Caco-2 (cell line): ENCODE measurements around the gene ODF4. TPM values are rescaled to one million over a fixed set of nuclear protein-coding genes. Genes with fewer than 3 reads are reported as not detected.

Experiments
- BruUV-seq: library from RNA; stranded (reverse); fragments of 400-500 nt; replicated peaks from 2 replicates; lab custom pipeline; 2021; lab: Mats Ljungman, UMichigan
- CTCF ChIA-PET: fragments of 300-600 bp; sonication (Branson Sonifier 250); formaldehyde crosslinking; loops from one replicate; lab custom pipeline; 2022; ENCODE audit warnings: antibody characterized with exemption; lab: Charles Lee
- POLR2A ChIA-PET: fragments of 300-600 bp; sonication (Branson Sonifier 250); formaldehyde crosslinking; loops from one replicate; lab custom pipeline; 2022; ENCODE audit warnings: antibody characterized with exemption; lab: Charles Lee
- DNase-seq, 2 experiments: peaks; one replicate each; pipeline versions ENCODE4 v3.0.0 to v3.0.0-alpha.2; 2020 to 2022
- H3K27me3 ChIP-seq: replicated peaks from 2 replicates; pipeline ENCODE4 v1.6.0; 2011; ENCODE audit warnings: low read length; ENCODE audit not compliant: control insufficient read depth, insufficient read depth
- H3K36me3 ChIP-seq: 2 replicates; pipeline ENCODE4 v1.5.1; 2011; ENCODE audit warnings: low read length; ENCODE audit not compliant: control insufficient read depth, insufficient read depth
- H3K4me1 ChIP-seq: fragments of 250-450 bp; sonication (Bioruptor Pico); 2 replicates; pipeline ENCODE4 v1.5.1; 2020; ENCODE audit warnings: mild to moderate bottlenecking
- H3K4me3 ChIP-seq: 2 replicates; pipeline ENCODE4 v1.5.1; 2011; ENCODE audit warnings: low read depth, mild to moderate bottlenecking, control low read depth, low read length
- H3K9me3 ChIP-seq: fragments of 250-450 bp; sonication (Bioruptor Pico); 2 replicates; pipeline ENCODE4 v1.5.1; 2020; ENCODE audit warnings: mild to moderate bottlenecking, moderate library complexity
- H3K27ac Mint-ChIP-seq: one replicate; pipeline ENCODE4 v1.8.0; 2022; ENCODE audit warnings: mixed read lengths; ENCODE audit not compliant: unreplicated experiment
- H3K27me3 Mint-ChIP-seq: one replicate; pipeline ENCODE4 v1.8.0; 2022; ENCODE audit warnings: mixed read lengths; ENCODE audit not compliant: insufficient read depth, unreplicated experiment
- H3K36me3 Mint-ChIP-seq: one replicate; pipeline ENCODE4 v1.8.0; 2022; ENCODE audit warnings: mild to moderate bottlenecking, mixed read lengths; ENCODE audit not compliant: insufficient read depth, unreplicated experiment
- H3K4me1 Mint-ChIP-seq: one replicate; pipeline ENCODE4 v1.8.0; 2022; ENCODE audit warnings: low read depth, mixed read lengths; ENCODE audit not compliant: unreplicated experiment
- H3K4me3 Mint-ChIP-seq: one replicate; pipeline ENCODE4 v1.8.0; 2022; ENCODE audit warnings: mild to moderate bottlenecking, moderate library complexity, mixed read lengths; ENCODE audit not compliant: unreplicated experiment
- H3K9me3 Mint-ChIP-seq: one replicate; pipeline ENCODE4 v1.8.0; 2022; ENCODE audit warnings: mixed read lengths; ENCODE audit not compliant: unreplicated experiment
- intact Hi-C: fragments of 100-400 bp; cut with micrococcal nuclease; formaldehyde crosslinking; loops from one replicate; pipeline ENCODE4 v1.10.0; 2022; ENCODE audit not compliant: unreplicated experiment
- total RNA-seq: library from RNA; stranded (reverse); gene quantifications from 2 replicates; pipeline ENCODE4 v1.2.3, GENCODE V29; 2022
- TF ChIP-seq, protein P1 (sequence below), 2 experiments: fragments of 200-600 bp in 1 of 2; IDR thresholded peaks; 1 replicate in 1 of 2; 2 replicates in 1 of 2; pipeline versions ENCODE4 v1.5.1 to v1.8.0; 2011 to 2022; ENCODE audit warnings: antibody characterized with exemption in 1 of 2, control low read depth in 1 of 2, inconsistent platforms in 1 of 2, low read depth in 1 of 2, low read length in 1 of 2, mild to moderate bottlenecking in 1 of 2, moderate library complexity in 1 of 2; ENCODE audit not compliant: insufficient read depth in 1 of 2, severe bottlenecking in 1 of 2, unreplicated experiment in 1 of 2

ODF4 gene
- total RNA-seq, 1 experiment from 2014 or later = not detected

GRCh38 chr17:8360751-8361150 is 21.1 kb downstream of the ODF4 start:
- ChIA-PET CTCF (no interaction called here), POLR2A (no interaction called here)
- Mint-ChIP-seq H3K27ac (no peak overlapping the region), H3K4me1 (peaks cover 10% of the 10 kb centered on the region), H3K27me3 (peaks cover 3% of the 10 kb centered on the region), H3K36me3 (no peaks in the 10 kb centered on the region), H3K9me3 (no peaks in the 10 kb centered on the region), H3K4me3 (no peak overlapping the region)
- no peaks in the 10 kb centered on the region for H3K27me3 ChIP-seq
- no peak overlapping the region for H3K4me3 ChIP-seq
- intact Hi-C loops = no loop called here
- no peaks in the 10 kb centered on the region for H3K36me3 ChIP-seq
- BruUV-seq = no TSS peak
- no peak for DNase-seq
- H3K9me3 ChIP-seq = no peaks in the 10 kb centered on the region
- TF ChIP-seq, protein P1, sequence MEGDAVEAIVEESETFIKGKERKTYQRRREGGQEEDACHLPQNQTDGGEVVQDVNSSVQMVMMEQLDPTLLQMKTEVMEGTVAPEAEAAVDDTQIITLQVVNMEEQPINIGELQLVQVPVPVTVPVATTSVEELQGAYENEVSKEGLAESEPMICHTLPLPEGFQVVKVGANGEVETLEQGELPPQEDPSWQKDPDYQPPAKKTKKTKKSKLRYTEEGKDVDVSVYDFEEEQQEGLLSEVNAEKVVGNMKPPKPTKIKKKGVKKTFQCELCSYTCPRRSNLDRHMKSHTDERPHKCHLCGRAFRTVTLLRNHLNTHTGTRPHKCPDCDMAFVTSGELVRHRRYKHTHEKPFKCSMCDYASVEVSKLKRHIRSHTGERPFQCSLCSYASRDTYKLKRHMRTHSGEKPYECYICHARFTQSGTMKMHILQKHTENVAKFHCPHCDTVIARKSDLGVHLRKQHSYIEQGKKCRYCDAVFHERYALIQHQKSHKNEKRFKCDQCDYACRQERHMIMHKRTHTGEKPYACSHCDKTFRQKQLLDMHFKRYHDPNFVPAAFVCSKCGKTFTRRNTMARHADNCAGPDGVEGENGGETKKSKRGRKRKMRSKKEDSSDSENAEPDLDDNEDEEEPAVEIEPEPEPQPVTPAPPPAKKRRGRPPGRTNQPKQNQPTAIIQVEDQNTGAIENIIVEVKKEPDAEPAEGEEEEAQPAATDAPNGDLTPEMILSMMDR (IDR thresholded peaks at IDR 0.05; ENCODE audit: insufficient read depth in 1 of 2, low read depth in 1 of 2, low read length in 1 of 2, severe bottlenecking in 1 of 2, unreplicated experiment in 1 of 2) = no peak
- no peaks in the 10 kb centered on the region for H3K4me1 ChIP-seq

DNA sequence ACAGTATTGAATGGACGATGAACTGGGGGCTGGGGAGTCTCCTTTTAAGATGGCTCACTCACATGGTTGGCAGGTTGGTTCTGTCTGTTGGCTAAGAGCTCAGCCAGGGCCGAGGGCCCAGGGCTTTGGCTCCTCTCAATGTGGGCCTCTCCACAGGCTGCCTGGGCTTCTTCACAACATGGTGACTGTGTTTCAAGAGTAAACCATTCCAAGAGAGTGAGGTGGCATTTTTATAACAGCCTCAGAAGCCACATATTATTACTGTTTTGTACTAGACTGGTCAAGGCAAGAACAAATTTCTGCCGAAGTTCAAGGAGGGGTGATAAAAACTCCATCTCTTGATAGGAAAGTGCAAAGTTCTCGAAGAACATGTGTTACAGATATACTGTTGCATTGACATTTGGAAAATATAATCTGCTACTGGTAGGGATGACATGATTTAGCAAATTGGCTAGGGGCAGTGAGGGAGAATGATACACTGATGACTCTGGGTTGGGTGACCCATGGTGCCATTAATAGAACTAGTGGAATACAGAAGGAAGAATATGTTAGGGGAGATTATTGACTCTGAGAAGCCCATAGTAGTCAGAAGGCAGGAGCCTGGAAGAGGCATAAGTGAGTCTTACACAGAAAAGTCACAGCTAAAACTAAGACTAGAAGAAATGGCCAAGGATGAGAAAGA is 23.2 kb downstream of the ODF4 start:
- no peak overlapping the region for H3K27ac Mint-ChIP-seq
- CTCF ChIA-PET = no interaction called here
- no peak for DNase-seq
- Histone ChIP-seq H3K36me3 (no peaks in the 10 kb centered on the region), H3K9me3 (no peaks in the 10 kb centered on the region), H3K4me1 (no peaks in the 10 kb centered on the region), H3K4me3 (no peak overlapping the region), H3K27me3 (no peaks in the 10 kb centered on the region)
- H3K4me3 Mint-ChIP-seq = no peak overlapping the region
- peaks cover 10% of the 10 kb centered on the region for H3K4me1 Mint-ChIP-seq
- peaks cover 3% of the 10 kb centered on the region for H3K27me3 Mint-ChIP-seq
- TF ChIP-seq, protein P1 (IDR thresholded peaks at IDR 0.05; ENCODE audit: insufficient read depth in 1 of 2, low read depth in 1 of 2, low read length in 1 of 2, severe bottlenecking in 1 of 2, unreplicated experiment in 1 of 2) = no peak
- BruUV-seq = no TSS peak
- POLR2A ChIA-PET = no interaction called here
- intact Hi-C loops = no loop called here
- no peaks in the 10 kb centered on the region for H3K36me3 Mint-ChIP-seq
- H3K9me3 Mint-ChIP-seq = no peaks in the 10 kb centered on the region

- H3K36me3 Mint-ChIP-seq = peaks cover 6% of the 10 kb centered on the region
- H3K27me3 ChIP-seq = no peaks in the 10 kb centered on the region
- H3K27ac Mint-ChIP-seq = no peak overlapping the region
- H3K4me3 Mint-ChIP-seq = no peak overlapping the region
- no peak for DNase-seq
- no peaks in the 10 kb centered on the region for H3K9me3 Mint-ChIP-seq
- H3K36me3 ChIP-seq = no peaks in the 10 kb centered on the region
- peaks cover 2% of the 10 kb centered on the region for H3K4me1 Mint-ChIP-seq
- no peaks in the 10 kb centered on the region for H3K9me3 ChIP-seq
- H3K4me3 ChIP-seq = no peak overlapping the region
- H3K27me3 Mint-ChIP-seq = no peaks in the 10 kb centered on the region
- no TSS peak for BruUV-seq
- no peaks in the 10 kb centered on the region for H3K4me1 ChIP-seq
- POLR2A ChIA-PET = no interaction called here
- CTCF ChIA-PET = no interaction called here
- TF ChIP-seq, protein P1 (IDR thresholded peaks at IDR 0.05; ENCODE audit: insufficient read depth in 1 of 2, low read depth in 1 of 2, low read length in 1 of 2, severe bottlenecking in 1 of 2, unreplicated experiment in 1 of 2) = no peak
- intact Hi-C loops = no loop called here
Observed at GRCh38 chr17:8365143-8365542, 25.5 kb downstream of the ODF4 start.
